Stimulated activated CD8-positive, alpha-beta memory T cell treated with anti-CD3 and anti-CD28 coated beads, Interleukin-15, amount 100 ng/mL, for 48 hours (primary cell): Measurements from ENCODE around the gene TBCE.
A peak's percentile ranks its signal among the peaks of the same experiment; 100 is the strongest.

Source experiments
- DNase-seq, 2 donors: peaks; one replicate each; pipeline ENCODE4 v3.0.0-alpha.2; 2020; ENCODE audit warnings: low read depth in 2 of 2

Gene TBCE

DNA sequence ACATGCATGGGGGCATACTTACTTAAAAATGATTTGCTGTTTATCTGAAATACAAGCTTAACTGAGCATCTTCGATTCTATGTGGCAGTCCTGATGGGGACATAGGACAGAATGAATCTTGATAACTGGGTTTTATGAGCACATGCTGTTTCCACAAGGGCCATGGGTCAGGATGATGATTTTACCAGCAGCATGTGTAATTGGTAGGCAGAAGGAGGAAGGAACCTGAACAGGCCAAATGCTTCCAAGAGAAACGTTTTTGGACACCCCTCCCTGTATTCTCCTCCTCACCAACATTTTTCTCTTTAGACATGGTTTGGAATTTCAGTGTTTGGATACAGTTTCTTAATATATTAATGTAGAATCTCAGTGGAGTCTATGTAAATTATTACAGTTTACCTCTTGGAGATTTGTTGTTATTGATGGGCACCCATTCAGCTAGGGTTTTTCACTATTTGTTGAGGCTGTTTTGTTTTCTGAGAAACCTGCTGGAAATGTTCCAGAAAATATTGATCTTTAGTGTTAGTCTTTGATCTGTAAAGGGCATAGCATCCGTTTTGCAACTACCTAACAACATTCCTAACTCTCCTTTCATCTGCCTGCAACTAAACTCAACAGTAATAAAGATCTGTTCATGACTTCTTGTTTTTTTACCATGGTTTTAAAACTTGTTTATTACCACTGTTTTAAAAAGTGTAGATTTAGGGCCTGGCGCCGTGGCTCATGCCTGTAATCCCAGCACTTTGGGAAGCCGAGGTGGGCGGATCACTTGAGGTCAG is 42.0 kb downstream of the TBCE start:
- no peak for DNase-seq

GRCh38 chr1:235410467-235410866 is 43.2 kb downstream of the TBCE start:
- DNase-seq: no peak

- no peak for DNase-seq
Measured at GRCh38 chr1:235411489-235412486, 44.6 kb downstream of the TBCE start.

- peak; percentile 17 to 22 for DNase-seq
Measured at GRCh38 chr1:235415008-235415904, 48.0 kb downstream of the TBCE start.

GRCh38 chr1:235416662-235417049 is 49.4 kb downstream of the TBCE start:
- DNase-seq: no peak

GRCh38 chr1:235417086-235417697 is 50.0 kb downstream of the TBCE start:
- peak; percentile 15 to 25 for DNase-seq

GRCh38 chr1:235421751-235422150 is 54.5 kb downstream of the TBCE start:
- DNase-seq: no peak

- DNase-seq: peak; percentile 12 to 20
Measured at GRCh38 chr1:235423214-235423652, 56.0 kb downstream of the TBCE start.

DNA sequence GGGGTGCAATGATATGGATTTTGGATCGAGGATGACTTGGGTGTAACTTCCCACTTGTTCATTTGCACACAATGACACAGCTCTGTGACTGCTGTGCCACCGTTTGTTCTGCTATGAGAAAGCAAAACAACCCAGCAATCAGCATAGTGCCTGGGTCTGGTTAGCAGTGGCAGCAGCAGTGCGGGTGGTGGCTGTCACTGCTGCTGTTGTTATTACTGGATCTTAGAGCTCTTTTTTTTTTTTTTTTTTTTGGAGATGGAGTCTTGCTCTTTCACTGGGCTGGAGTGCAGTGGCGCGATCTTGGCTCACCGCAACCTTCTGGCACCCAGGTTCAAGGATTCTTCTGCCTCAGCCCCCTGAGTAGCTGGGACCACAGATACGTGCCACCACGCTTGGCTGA is 56.9 kb downstream of the TBCE start:
- no peak for DNase-seq

DNA sequence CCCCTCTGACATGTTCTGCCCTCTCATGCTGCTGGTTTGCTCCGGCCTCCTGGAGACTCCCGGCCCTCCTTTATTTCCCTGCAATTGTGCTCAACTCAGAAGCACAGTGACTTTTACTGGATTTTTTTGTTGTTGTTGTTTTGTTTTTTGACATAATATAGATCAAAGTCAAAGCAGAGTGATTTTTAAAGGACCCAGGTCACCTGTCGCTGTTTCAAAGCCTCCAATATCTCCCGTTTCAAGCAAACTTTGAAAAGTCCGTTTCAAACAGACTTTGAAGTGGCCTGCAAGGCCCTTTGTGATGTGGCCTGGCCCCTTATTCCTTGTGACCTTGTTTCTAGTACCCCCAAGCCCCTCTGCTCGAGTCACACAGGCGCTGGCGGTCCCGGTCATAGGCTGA is 58.1 kb downstream of the TBCE start:
- DNase-seq: no peak

DNA sequence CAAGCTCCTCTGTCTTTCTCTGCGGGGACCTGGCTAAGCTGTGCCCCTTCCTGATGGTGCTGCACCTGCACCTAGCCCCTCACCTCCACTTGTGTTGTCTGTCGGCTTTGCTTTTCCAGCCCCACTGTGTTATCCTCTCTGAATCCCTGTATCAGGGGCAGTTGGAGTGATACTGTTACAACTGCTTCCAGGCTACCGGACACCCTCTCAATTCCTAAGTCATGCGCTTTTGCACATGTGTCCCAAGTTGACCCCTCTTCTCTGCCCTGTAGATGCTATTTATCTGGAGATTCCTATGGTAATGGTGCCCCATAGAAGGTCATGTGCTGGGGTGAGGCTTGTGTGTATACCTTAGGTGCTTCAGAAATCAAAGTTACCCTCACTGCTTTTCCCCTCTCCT is 58.9 kb downstream of the TBCE start:
- no peak for DNase-seq

GRCh38 chr1:235426680-235427079 is 59.5 kb downstream of the TBCE start:
- no peak for DNase-seq

DNA sequence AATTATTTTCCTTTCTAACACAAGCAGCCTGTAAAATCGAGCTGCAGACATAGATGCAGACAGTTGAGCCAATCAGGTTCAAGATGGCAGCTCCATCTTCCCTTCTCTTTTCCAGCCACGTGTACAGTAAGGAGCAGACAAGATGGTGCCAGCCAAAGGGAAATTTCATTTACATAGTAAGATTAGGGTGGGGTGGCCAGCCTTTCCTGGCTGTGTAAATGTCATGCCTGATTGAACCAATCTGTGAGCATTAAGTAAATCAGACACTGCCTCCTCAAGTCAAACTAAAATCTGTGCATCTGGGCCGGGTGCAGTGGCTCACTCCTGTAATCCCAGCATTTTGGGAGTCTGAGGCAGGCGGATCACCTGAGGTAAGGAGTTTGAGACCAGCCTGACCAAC is 60.2 kb downstream of the TBCE start:
- DNase-seq: no peak

DNA sequence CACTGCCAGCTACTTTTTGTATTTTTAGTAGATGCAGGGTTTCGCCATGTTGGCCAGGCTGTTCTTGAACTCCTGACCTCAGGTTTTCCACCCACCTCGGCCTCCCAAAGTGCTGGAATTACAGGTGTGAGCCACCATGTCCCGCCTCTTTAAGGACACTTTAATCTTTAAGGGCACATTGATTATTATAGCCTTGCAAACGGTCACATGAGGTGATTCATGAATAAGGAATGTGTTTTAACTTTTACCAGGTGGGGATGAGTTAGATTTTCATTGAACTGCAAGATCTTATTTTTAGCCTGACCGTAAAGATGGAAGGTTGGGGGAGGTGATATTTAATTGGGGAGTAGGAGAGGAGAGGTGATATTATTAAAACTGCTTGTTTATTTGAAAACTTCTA is 61.9 kb downstream of the TBCE start:
- no peak for DNase-seq

GRCh38 chr1:235430991-235431390 is 63.8 kb downstream of the TBCE start:
- no peak for DNase-seq

DNA sequence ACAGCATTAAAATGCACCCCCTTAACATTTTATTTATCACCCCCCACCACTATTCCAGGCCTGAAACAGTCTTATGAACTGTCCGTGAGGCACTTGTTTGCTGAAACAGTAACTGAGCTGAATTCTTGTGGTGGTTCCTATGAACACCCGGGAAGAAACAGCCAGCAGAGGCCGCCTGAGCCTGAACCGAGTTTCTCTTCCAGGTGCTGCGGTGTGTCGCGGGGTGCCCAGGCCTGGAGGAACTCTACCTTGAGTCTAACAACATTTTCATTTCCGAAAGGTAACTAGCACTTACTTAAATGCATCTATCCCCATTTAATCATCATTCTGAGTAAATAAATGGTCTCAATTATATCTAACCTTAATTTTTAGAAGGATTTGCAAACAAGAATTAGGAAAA is 66.8 kb downstream of the TBCE start:
- no peak for DNase-seq

- DNase-seq: no peak
Measured at GRCh38 chr1:235441159-235441685, 74.0 kb downstream of the TBCE start.

DNA sequence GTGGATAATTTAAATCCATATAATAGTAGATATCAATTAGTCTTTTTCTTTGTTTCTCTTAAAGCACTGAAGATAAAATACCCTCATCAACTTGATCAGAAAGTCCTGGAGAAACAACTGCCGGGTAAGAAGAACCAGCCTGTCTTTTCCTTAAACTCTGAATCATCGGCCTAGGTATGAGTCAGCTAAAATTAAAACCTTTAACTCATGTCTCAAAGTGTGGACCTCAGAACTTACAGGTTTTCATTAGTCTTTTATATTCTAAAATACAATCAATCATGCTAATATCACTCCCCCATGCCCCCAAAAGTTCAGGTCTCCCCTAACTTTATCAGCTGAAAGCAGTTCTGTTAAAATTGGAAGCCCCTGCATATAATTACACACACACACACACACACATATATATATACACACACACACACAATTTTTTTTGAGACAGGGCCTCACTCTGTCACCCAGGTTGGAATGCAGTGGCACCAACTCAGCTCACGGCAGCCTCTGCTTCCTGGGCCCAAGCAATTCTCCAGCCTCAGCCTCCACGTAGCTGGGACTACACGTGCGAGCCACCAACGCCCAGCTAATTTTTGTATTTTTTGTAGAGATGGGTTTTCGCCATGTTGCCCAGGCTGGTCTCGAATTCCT is 75.7 kb downstream of the TBCE start:
- DNase-seq: no peak

DNA sequence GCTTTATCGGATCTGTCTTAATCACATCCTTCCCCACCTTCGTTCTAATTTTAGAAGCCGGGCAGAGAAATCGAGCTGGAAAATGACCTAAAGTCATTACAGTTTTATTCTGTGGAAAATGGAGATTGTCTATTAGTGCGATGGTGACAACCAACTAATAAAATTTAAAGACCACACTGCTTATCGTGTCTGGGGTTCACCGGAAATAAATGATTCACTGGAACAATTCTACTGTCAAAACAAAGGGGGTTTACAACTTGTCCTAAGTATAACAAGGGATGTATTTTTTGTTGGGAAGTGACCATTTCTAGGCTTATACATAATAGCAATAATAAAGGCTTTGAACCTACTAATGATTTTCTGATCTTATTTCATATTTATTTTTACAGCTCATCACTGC is 81.4 kb downstream of the TBCE start:
- DNase-seq: no peak

DNA sequence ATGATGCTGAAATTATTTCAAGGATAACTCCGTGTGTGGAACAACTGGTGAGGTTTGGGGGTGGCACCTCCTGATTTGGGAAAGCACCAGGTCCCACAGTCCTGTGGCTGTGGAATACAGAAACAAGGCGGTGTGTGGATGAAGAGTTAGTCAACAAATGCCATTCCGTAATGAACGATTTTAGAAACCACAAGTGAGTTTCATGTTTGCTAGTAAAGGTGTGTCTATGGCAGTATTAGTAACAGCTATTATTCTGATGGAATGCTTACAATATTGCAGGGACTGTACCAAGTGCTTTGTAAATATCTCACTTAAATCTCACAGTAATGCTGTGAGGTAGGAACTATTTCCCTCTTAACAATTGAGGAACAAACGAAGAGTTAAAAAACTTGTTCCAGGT is 83.2 kb downstream of the TBCE start:
- DNase-seq: no peak
